ENCODE results near the gene FEN1.

FEN1 gene, protein sequence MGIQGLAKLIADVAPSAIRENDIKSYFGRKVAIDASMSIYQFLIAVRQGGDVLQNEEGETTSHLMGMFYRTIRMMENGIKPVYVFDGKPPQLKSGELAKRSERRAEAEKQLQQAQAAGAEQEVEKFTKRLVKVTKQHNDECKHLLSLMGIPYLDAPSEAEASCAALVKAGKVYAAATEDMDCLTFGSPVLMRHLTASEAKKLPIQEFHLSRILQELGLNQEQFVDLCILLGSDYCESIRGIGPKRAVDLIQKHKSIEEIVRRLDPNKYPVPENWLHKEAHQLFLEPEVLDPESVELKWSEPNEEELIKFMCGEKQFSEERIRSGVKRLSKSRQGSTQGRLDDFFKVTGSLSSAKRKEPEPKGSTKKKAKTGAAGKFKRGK

DNA sequence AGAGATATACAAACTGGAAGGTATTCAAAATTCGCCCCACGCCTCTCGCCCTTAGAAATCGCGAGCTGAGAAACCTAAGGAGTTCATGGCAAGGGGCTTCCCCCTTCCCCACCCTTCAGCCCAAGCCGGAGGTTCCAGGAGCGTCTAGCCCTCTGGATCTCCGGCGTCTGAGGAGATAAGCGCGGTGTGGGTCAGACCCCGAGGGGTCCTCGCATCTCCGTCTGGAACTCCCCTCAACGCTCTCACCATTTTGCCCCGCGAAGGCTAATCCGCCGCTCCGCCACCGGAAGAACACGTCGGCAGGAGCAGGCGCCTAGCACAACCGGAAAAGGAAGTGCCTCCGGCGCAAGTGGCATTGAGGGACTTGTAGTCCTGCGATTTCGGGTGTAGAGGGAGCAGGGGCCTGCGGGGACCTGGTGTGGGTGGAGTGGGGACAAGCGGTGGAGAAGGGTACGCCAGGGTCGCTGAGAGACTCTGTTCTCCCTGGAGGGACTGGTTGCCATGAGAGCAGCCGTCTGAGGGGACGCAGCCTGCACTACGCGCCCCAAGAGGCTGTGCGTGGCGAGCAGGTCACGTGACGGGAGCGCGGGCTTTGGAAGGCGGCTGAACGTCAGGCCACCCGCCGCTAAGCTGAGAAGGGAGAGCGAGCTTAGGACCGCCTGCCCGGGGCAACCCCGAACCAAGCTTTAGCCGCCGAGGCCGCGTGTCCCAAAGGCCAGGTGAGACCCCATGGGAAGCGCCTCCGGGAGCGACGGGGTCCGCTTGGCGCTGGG is at the start of gene FEN1, which contains the start of gene TMEM258:
Gene FEN1, plus strand, starts transcription at position 602 of the 773 bp plus-strand sequence. CDS start 2,451 bp downstream, outside the sequence.
Gene TMEM258, minus strand, starts transcription at position 290 of the 773 bp plus-strand sequence. Its CDS starts 41 bp downstream, at position 249.
- DNase-seq (ENCODE audit: low read depth) = peak; percentile 81

DNA sequence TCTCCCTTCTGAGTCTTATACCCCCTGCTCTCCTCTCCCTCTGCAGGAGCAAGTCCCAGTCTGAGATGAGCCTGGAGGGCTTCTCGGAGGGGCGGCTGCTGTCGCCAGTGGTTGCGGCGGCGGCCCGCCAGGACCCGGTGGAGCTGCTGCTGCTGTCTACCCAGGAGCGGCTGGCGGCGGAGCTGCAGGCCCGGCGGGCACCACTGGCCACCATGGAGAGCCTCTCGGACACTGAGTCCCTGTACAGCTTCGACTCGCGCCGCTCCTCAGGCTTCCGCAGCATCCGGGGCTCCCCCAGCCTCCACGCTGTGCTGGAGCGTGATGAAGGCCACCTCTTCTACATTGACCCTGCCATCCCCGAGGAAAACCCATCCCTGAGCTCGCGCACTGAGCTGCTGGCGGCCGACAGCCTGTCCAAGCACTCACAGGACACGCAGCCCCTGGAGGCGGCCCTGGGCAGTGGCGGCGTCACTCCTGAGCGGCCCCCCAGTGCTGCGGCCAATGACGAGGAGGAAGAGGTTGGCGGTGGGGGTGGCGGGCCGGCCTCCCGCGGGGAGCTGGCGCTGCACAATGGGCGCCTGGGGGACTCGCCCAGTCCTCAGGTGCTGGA is 49.1 kb upstream of the FEN1 start:
- no peak for DNase-seq (ENCODE audit: low read depth)

DNA sequence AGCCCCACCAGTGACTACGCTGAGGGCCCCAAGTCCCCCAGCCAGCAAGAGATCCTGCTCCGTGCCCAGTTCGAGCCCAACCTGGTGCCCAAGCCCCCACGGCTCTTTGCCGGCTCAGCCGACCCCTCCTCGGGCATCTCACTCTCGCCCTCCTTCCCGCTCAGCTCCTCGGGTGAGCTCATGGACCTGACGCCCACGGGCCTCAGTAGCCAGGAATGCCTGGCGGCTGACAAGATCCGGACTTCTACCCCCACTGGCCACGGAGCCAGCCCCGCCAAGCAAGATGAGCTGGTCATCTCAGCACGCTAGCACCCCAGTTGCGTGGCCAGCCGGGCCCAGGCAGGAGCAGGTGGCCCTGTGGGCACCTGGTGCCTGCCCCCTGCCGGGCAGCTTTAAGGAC is 48.5 kb upstream of the FEN1 start:
- DNase-seq (ENCODE audit: low read depth) = no peak

DNA sequence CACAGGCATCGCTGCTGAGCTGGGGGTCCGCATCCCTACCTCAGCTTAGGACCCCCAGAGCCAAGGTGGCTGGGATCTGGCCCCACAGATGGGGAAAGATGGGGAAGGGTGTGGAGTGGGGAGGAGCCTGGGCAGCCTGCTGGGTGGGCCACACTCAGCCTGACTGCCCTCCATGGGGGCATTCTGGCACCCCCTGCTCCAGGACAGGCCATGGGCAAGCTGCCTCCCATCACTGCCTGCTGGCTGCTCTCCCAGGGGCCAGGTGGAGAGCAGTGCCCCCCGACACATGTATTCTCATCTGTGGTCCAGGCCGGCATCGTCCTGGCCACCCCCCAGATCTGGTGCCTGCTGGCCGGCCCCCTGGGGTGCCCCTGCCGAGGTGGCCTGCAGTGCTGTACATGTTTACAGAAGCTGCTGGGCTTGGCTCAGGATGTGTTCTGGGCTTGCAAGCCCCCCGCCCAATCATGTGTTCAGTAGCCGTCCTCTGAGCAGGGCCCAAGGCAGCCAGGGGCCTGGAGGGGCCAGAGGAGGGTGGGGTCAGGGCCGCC is 48.0 kb upstream of the FEN1 start:
- DNase-seq (ENCODE audit: low read depth) = no peak

DNA sequence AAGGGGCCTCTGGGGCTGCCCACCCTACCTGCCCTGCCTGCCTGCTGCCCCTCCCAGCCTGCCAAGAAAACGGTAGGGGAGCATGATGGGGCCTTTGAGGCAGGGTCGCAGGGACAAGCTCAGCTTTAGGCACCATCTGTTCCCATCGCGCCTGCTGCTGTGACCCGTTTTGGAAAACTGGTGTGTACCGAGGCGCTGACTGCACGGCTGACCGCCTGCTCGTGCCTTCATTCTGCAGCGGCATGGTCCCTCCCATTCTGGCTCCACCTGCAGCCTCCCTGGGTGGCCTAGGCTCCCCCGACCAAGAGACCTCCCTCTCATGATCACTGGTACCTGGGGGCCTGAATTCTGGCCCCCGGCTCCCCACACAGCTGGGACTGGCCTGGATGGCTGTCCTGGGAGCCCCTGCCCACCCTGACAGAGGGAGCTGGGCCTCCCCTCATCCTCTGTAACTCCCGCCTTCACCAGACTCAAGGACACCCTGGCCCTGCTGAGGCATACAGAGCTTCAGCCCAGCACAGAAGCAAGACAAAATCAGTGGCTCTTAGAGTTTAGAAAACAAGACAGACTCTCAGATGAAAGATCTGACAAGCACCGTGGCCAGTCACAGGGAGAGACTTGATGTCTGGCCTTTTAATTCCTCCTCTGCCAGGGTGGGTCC is 46.8 kb upstream of the FEN1 start:
- DNase-seq (ENCODE audit: low read depth) = no peak

DNA sequence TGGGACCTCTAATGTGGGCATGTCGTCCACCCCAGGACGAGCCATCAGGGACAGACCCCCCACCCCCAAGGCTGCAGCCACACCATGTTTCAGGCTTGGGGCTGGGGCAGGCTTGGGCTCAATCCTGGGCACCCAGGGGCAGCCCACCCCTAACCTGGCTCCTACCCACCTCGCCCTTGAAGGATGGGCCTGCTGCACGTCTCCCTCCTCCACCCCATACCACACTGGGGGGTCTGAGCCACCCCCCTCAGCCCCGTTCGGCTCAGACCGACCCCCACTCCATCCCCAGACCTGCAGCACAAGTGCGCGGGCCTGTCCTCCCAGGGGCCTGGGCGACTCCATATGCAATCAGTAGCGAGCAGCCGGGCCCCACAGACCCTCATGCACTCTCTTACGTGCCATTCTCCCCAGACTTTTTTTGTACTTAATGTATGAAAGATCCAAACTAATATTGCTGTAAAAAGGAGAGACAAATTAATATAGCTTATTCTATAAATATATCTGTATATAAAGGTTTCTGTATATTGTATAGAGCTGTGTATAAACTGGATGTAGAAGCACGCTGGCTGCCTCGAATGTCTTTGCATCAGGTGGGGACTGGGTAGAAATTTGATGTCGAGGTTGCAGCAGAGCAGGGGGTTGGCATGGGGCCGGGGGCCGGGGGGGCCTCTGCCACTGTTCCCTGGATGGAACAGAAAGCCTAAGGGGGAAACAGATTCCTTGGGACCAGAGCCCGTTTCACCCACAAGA is 46.1 kb upstream of the FEN1 start:
- no peak for DNase-seq (ENCODE audit: low read depth)

DNA sequence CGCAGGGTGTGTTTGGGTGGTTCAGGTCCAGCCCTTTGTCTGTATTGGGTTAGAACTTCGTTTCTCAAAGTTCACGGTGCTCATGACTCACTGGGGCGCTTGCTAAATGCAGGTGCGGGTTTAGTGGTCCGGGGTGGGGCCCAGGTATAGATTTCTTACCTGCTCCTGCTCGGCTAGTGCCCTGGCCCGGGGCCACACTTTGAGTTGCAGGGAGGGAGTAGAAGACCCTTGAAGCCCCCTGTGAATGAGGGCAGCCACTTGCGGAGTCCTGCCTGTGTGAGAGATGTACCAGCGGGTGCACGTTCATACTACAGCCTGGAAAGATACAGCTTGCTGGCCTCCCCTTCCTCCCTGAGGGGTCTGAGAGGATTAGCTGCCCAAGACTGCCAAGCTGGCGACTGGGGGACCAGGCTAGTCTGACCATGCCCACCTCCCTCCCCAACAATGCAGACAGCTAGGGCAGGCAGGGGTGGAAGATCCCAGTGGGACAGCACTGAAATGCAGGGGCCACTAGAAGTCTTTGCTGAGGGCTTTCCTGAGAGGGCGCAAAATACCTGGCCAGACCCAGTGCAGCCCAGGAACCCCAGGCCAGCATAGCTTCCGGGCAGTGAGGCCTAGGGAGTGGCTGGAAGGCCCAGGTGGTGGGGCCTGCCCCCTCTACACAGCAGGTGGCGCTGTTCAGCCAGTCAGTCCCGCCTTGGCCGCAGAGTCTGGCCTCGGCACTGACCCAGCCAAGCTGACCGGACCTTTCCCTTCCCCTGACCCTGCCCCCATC is 45.3 kb upstream of the FEN1 start:
- no peak for DNase-seq (ENCODE audit: low read depth)

DNA sequence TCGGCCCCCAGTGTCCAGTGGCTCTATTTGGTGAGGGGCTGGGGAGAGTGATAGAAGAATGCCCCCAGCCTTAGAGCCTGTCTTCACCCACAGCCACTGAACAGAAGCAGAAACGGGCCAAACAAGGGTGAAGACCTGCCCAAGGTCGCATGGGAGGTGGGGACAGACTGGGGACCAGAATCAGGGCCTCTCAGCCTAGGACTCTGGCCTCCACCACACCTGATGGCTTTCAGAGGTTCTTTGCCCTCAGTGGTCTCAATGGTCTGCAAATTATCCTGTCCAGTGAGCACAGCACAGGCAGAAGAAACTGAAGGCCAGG is 44.8 kb upstream of the FEN1 start:
- no peak for DNase-seq (ENCODE audit: low read depth)

DNA sequence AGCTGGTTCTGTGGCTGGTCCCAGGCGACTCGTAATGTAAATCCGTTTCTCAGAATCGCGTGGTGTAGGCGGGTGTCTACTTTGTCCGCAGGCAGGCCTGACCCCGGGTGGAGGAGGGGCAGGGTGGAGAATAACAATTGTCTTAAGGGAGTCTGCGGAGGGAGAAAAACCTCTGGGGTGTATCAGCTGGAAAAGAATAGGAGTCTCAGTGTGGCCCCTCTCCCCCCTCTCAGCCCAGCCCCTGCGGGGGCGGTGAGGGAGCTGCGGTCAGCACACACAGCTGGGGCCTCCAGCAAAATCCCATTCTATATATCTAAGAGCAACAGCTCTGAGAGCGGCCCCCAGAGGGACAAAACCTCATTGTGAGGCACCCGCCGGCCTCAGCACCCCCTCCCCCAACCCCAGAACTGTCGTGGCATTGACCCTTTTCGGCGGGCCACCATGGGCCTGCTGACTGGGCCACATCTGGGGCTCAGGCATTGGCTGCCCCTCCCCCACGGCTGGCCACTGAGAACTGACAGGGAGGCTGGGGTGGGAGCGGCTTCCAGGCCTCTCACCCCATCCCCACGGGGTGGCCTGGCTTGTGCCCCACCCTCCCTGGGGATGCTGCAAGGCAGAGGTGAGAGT is 43.0 kb upstream of the FEN1 start:
- no peak for DNase-seq (ENCODE audit: low read depth)

DNA sequence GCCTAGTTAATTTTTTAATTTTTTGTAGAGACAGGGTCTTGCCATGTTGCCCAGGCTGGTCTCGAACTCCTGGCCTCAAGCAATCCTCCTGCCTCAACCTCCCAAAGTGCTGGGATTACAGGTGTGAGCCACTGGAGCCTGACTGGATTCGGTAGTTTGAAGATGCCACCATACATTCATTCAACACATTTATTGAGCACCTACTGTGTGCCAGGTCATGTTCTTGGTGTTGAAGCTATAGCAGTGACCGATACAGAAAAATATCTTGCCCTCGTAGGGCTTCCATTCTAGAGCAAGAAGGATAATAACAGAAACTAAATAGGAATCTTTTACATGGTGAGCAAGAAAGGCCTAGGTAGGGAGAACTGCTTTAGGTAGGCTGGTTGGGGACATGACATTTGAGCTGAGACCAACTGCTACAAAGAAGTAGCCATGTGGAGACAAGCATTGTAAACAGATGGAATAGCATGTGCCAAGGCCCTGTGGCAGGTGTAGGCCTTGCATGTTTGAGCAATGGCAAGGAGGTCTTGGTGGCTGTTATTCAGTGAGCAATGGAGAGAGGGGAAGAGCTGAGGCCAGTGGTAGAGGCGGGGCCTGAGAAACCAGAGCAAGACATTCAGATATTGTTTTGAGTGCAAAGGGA is 42.0 kb upstream of the FEN1 start:
- no peak for DNase-seq (ENCODE audit: low read depth)

DNA sequence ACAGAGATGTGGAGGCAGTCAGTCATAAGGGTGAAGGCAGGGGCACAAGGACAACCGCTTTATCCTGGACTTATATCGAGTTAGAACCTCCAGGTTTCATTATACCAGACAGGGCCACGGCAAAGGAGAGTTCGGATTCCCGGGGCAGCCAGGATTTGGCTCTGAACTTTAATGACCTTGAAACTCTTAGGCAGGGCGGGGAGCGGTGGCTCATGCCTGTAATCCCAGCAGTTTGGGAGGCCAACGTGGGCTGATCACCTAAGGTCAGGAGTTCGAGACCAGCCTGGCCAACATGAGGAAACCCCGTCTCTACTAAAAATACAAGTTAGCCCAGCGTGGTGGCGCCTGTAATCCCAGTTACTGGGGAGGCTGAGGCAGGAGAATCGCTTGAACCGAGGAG is 41.3 kb upstream of the FEN1 start:
- no peak for DNase-seq (ENCODE audit: low read depth)

DNA sequence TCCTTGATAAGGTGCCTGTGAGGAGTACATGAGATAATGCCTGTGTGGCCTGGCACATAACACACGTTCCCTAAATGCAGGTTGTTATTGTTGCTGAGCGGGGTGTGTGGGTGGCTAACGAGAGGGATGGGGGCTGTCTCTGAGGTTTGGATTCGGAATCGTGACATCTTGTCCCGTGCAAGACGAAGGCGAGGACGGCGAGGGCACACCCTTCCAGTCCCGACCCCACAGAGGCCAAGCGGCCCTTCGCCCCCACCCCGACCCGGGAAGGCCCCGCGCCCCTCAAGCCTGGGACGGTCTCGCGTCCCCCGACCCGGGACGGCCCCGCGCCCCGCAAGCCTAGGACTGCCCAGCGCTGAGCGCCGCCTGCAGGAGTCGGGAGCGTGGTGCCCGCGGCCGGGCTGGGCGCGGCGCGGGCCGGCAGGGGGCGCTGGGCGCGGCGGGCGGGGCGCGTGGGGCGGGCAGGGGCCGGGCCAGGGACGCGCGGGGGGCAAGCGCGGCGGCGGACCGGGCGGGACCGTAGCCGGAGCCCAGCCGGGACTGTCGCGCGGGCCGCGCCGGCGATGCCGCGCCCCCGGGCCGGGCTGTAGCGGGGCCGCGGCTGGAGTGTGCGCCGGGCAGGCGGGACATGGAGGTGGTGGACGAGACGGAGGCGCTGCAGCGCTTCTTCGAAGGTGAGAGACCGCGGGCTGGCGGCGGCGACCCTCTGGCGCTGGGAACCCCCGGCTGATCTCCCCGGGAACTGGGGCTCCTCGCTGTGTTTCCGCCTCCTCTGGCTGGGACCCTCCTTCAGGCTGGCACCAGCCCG is 40.4 kb upstream of the FEN1 start, which contains the start of gene MYRF:
Gene MYRF, plus strand, starts transcription at position 520 of the 808 bp plus-strand sequence. Its CDS starts 109 bp downstream, at position 629.
- DNase-seq (ENCODE audit: low read depth) = peak; percentile 44

DNA sequence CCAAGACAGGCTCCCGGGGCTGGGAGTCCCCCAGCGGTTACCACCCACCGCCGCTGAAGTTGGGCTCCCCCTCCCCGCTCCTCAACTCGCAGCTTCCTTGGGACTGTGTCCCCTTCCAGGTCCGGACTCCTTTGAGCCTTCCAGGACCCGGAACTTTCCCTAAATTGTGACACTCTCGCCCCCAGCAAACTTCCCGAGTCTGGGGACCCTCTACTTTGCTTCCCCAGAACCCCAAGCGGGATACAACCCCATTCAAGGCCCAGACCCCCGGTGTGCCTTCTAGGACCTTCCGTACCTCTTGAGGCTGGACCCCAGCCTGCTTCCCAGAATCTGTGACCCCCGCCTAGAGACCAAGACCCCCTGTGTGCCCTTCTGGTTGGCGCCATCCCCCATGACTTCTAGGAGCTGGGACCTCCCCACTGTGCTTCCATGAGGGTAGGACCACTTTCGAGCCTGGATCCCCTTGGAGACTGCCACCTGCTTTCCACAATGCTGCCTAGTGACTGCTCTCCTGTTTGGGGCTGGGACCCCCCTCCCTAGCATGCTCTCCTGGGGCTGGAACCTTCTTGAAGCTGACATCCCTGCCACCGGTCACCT is 39.7 kb upstream of the FEN1 start:
- no peak for DNase-seq (ENCODE audit: low read depth)

DNA sequence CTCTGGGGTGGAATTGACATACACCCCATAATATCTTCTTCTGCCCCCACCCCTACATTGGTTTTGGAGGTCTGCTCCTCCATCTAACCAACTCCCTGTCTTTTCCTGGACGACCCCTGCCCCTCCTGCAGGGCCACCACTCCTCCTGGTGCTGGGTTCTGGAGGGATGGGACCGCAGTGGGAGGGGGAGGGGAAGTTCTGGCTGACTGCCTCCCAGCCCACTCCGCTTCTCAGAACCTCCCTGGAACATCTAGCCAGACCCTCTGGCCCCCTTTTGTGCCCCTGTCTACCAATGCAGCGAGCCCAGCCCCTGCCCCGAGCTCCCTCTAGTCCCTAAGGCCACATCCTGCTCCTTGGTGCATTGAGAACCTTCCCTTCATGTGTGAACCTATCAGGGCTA is 39.0 kb upstream of the FEN1 start:
- no peak for DNase-seq (ENCODE audit: low read depth)

DNA sequence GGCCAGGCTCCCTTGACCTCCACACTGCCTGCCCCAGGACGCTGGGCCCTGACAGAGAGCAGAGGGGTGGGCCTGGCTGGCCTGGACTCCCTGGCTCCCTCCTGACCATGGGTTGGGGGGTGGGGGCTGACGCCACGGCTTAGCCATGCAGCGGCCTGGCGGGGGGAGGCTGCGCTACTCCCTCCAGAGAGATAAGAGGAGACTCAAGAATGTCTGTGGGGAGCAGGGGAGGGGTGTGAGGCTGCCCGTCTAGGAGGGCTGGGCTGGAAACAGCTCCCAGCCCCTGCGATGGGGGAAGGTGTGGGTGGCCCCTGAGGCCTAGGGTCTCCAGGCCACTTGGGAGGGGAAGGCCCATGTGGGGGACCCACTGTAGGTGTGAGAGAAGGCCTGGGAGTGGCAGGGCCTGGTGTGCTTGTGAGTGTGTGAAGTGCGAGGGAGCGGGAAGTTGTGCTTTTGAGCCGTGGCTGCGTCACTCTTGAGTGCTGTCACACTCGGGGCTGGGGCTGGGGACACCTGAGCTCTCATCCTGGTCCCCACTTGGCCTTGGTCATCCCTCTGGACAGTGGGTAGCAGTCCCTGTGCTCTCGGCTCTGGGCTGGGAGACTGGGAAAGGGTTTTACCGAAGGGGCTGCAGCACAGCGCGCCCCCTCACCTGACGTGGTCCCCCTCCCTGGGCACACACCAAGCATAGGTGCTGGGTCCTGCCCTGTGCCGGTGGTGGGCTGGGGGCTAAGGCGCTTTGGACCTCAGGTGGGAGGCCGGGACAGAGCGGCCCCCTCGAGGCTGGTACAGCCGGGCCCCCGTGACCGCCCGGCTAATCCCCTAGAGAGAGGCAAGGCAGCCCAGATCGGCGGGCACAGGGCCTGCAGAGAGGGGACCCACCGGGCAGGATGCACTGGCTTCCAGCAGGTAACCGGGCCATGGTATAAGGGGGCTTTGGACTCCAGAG is 37.9 kb upstream of the FEN1 start:
- no peak for DNase-seq (ENCODE audit: low read depth)

DNA sequence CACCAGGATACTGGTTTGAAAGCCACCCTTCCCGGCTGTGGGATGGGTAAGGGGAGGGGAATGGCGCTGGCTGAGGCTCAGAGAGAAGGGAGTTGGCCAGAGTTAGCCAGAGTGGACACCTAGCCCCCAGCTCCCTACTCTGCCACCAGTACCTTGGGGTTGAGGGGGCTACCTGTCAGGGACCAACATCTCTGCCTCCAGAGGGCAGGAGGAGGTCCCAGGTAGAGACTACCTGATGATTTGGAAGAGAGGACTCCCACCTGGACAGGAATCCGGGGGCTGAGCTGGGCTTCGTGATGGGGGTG is 36.6 kb upstream of the FEN1 start:
- no peak for DNase-seq (ENCODE audit: low read depth)

All from activated T-cell treated with anti-CD3 and anti-CD28 coated beads for 24 hours (primary cell).